Heart left ventricle (tissue), 16 donors: Measurements from ENCODE around the gene RNLS. TPM values are rescaled to one million over a fixed set of nuclear protein-coding genes. Genes with fewer than 3 reads are reported as not detected.

ENCODE experiments used
- ATAC-seq, 4 donors: fragments of 200-7000 bp; cut with Tn5 transposase; one replicate each; pipeline ENCODE4 v1.9.1; 2020 to 2022; ENCODE audit warnings: moderate library complexity in 4 of 4, mild to moderate bottlenecking in 3 of 4, moderate number of reproducible peaks in 1 of 4
- DNase-seq, 5 donors: peaks; one replicate each; pipeline ENCODE4 v3.0.0-alpha.2; 2020
- H3K27ac ChIP-seq, 12 donors: fragments of 200-600 bp; sonication (generic) in 4 of 12; one replicate each; pipeline versions ENCODE4 v1.5.0 to v1.8.0; 2016 to 2022; ENCODE audit warnings: mild to moderate bottlenecking in 2 of 12
- H3K27me3 ChIP-seq, 9 donors: fragments of 200-600 bp; sonication (generic) in 2 of 9; one replicate each; pipeline versions ENCODE4 v1.5.1 to v1.8.0; 2016 to 2022; ENCODE audit warnings: mild to moderate bottlenecking in 3 of 9
- H3K36me3 ChIP-seq, 9 donors: fragments of 200-600 bp; sonication (generic) in 2 of 9; one replicate each; pipeline versions ENCODE4 v1.5.0 to v1.8.0; 2018 to 2022; ENCODE audit warnings: mild to moderate bottlenecking in 2 of 9
- H3K4me1 ChIP-seq, 12 donors: fragments of 200-600 bp; sonication (generic) in 4 of 12; one replicate each; pipeline versions ENCODE4 v1.5.0 to v1.8.0; 2016 to 2022; ENCODE audit warnings: mild to moderate bottlenecking in 3 of 12
- H3K4me3 ChIP-seq, 12 donors: fragments of 200-600 bp; sonication (generic) in 4 of 12; one replicate each; pipeline versions ENCODE4 v1.5.0 to v1.8.0; 2017 to 2022; ENCODE audit warnings: mild to moderate bottlenecking in 9 of 12, moderate library complexity in 4 of 12
- H3K9me3 ChIP-seq, 12 donors: fragments of 200-600 bp; sonication (generic) in 4 of 12; one replicate each; pipeline versions ENCODE4 v1.5.0 to v1.8.0; 2016 to 2022; ENCODE audit warnings: mild to moderate bottlenecking in 1 of 12
- CTCF ChIP-seq, 12 donors: fragments of 200-600 bp; sonication (generic) in 4 of 12; IDR thresholded peaks; one replicate each; pipeline versions ENCODE4 v1.5.0 to v1.8.0; 2018 to 2022; ENCODE audit warnings: antibody characterized with exemption in 12 of 12, mild to moderate bottlenecking in 5 of 12
- POLR2A ChIP-seq, 2 donors: fragments of 450-650 bp; IDR thresholded peaks; one replicate each; pipeline ENCODE4 v1.6.1; 2017; ENCODE audit warnings: antibody characterized with exemption in 2 of 2, mild to moderate bottlenecking in 2 of 2, moderate library complexity in 2 of 2
- WGBS, 4 donors: extraction: QIAGEN DNeasy Blood & Tissue Kit in 2 of 4; methylation state at CpG; one replicate each; pipeline versions ENCODE4 v1.1.5 to v1.1.7; 2013 to 2018; 5-methylcytosine and 5-hydroxymethylcytosine counted together
- intact Hi-C, 10 donors: fragments of 100-400 bp; cut with DNase I; formaldehyde crosslinking; loops; one replicate each; pipeline versions ENCODE4 v1.11.1 to v1.14.2; 2022
- polyA plus RNA-seq, 2 donors: library from polyadenylated mRNA; stranded (reverse); fragments of 200-250 nt; gene quantifications; one replicate each; pipeline ENCODE4 v1.2.3, GENCODE V29; 2013
- total RNA-seq, 9 donors: library from RNA; depleted of rRNA in 2 of 9; stranded (reverse); fragments of >200 nt in 2 of 9; fragmentation: NEBNext Ultra II Directional in 3 of 9; extraction: Animal tissue kit (Norgen Biotek cat#: 25700) in 3 of 9; gene quantifications; one replicate each; pipeline versions ENCODE4 v1.1.0 to v1.2.4, GENCODE V29; 2016 to 2023
- donor health status: ischemic (EF 13 %, LVEDD 7.1; RV severe dilation, severe dysfunction).
- donor health status: healthy with polysubstance abuse.
- donor health status: DM: no; HTN: yes; CAD: no.
- donor health status: DM: no; HTN: no; CAD: no.
- donor health status: ischemic (EF 25% LVEDD 6.9; RV normal size, moderate dysfunction).
- donor health status: ischemic (EF 25% LVEDD 5.7; RV mildly dilated, moderate dysfunction).
- donor health status: healthy.
- donor health status: DM: yes; HTN: yes; CAD: no.
- donor health status: ischemic (EF 35%, LVEDD 5.7; RV mildly dilated, moderate dysfunction).
- donor health status: nonischemic (EF 11% LVEDD 7.7; RV severe dilation, severe dysfunction).
- donor health status: DM: yes; HTN: yes; CAD: no.
- donor health status: PGD.
- donor health status: ischemic (EF 29% LVEDD 5.4; RV normal size, mild dysfunction).
- donor health status: nonischemic (EF 23%, LVEDD 6.1; RV moderate dilation, normal function).

Gene RNLS
- total and polyA plus RNA-seq, 11 donors = 6.6 to 30.7 (median 15.1) TPM

GRCh38 chr10:88315755-88316154 is 267.4 kb downstream of the RNLS start:
- TF ChIP-seq CTCF (IDR thresholded peaks at IDR 0.05) (no peak), POLR2A (IDR thresholded peaks at IDR 0.05) (no peak)
- H3K27ac ChIP-seq = no peak overlapping the region
- no peak overlapping the region for H3K4me3 ChIP-seq
- DNase-seq (no peak), ATAC-seq (no peak)
- 88 to 94% (median 92%) methylated on average over 3 of the region's 3 CpGs for whole genome bisulfite sequencing, 4 donors
- intact Hi-C loops = no loop called here
- no peaks in the 10 kb centered on the region for H3K27me3 ChIP-seq
- peaks cover 0 to 24% (median 20%) of the 10 kb centered on the region in 12 donors for H3K9me3 ChIP-seq
- no peaks in the 10 kb centered on the region for H3K36me3 ChIP-seq
- no peaks in the 10 kb centered on the region for H3K4me1 ChIP-seq

DNA sequence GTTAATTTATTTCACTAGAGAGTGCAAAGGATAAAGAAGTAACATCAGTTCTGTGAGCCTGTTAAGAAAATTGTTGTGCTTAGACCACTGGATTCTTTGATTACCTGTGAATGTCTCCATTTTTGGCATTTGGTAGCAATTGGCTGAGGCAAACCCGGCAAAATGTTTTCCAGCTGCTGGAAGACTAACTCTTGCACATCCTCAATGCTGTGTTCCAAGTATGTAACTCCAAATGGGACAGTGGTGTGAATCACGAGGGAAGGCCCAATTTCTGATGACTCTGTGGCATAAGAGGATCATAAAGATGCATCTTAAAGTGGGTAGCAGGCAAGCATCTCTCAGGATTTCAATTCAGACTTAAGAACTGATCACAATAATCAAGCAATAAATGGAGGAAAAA is 268.8 kb downstream of the RNLS start:
- Histone ChIP-seq H3K9me3 (peaks cover 0 to 10% (median 7%) of the 10 kb centered on the region in 12 donors), H3K27ac (no peak overlapping the region), H3K4me3 (no peak overlapping the region), H3K27me3 (no peaks in the 10 kb centered on the region), H3K36me3 (no peaks in the 10 kb centered on the region), H3K4me1 (no peaks in the 10 kb centered on the region)
- DNase-seq = no peak
- TF ChIP-seq POLR2A (IDR thresholded peaks at IDR 0.05) = no peak
- TF ChIP-seq CTCF (IDR thresholded peaks at IDR 0.05) = no peak
- no peak for ATAC-seq
- intact Hi-C loops = no loop called here
- 58 to 77% (median 71%) methylated on average over 2 of the region's 2 CpGs for WGBS, 4 donors

DNA sequence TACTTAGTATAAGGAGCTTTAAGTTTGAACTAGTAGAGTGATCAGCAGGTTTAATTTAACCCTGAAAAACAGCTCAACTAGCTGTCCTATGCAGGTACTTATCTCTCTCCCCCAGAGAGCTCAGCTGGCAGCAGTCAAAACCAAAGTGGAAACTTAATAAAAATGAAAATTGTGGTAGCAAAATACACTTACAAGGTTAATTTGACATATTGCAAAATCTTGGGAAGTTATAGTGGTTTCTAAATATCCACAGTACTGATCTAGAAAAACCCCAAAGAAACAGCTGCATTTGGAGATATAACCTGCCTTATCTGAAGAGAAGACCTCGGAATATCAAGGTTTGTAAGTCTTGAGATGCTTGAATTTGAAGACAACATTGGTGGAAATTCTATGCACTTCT is 269.2 kb downstream of the RNLS start:
- ATAC-seq (no peak), DNase-seq (no peak)
- no peaks in the 10 kb centered on the region for H3K27me3 ChIP-seq
- H3K4me1 ChIP-seq = no peaks in the 10 kb centered on the region
- peaks cover 0 to 6% (median 3%) of the 10 kb centered on the region in 12 donors for H3K9me3 ChIP-seq
- intact Hi-C loops = no loop called here
- TF ChIP-seq POLR2A (IDR thresholded peaks at IDR 0.05) (no peak), CTCF (IDR thresholded peaks at IDR 0.05) (no peak)
- 60 to 74% (median 70%) methylated on average over 1 of the region's 1 CpG for WGBS, 4 donors
- H3K36me3 ChIP-seq = no peaks in the 10 kb centered on the region
- no peak overlapping the region for H3K27ac ChIP-seq
- H3K4me3 ChIP-seq = no peak overlapping the region

DNA sequence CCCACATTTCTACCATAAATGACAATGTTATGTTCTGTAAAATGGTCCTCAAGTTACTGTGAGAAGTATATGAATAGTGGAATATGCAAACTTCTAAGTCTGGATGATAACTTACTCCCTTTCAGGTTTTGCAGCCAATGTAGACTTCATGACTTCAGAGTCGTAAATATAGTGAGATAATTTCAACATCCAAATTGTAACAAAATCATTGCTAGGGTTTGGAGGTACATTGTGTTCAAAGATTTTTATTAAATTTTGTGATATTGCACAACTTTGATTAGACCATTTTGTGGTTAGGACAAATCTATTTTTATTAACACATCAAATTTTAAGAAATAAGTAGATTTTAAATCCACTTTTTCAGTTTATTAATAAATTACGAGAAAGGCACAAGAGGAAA is 270.3 kb downstream of the RNLS start:
- Histone ChIP-seq H3K27ac (no peak overlapping the region), H3K4me3 (no peak overlapping the region), H3K4me1 (no peaks in the 10 kb centered on the region), H3K9me3 (no peaks in the 10 kb centered on the region), H3K27me3 (no peaks in the 10 kb centered on the region), H3K36me3 (no peaks in the 10 kb centered on the region)
- no peak for DNase-seq
- TF ChIP-seq CTCF (IDR thresholded peaks at IDR 0.05) (no peak), POLR2A (IDR thresholded peaks at IDR 0.05) (no peak)
- ATAC-seq = no peak
- 89 to 93% (median 91%) methylated on average over 2 of the region's 2 CpGs for WGBS, 4 donors
- intact Hi-C loops = no loop called here
